ENCODE data around the gene IL17C.

GRCh38 chr16:88653596-88654362 is 15.4 kb downstream of the IL17C start:
- no peak for TF ChIP-seq CTCF (IDR thresholded peaks at IDR 0.05)
- no peak for TF ChIP-seq POLR2AphosphoS5 (IDR thresholded peaks at IDR 0.05)
- no peak for TF ChIP-seq POLR2A (IDR thresholded peaks at IDR 0.05)
